Ascending aorta (tissue), 2 donors: ENCODE data around the gene GEN1. TPM values are rescaled to one million over a fixed set of nuclear protein-coding genes. Genes with fewer than 3 reads are reported as not detected.

ENCODE experiments used
- DNase-seq, 2 donors: peaks; one replicate each; pipeline ENCODE4 v3.0.0-alpha.2; 2019; ENCODE audit warnings: low spot score in 2 of 2
- H3K27ac ChIP-seq, 2 donors: fragments of 200-600 bp; sonication (generic); one replicate each; pipeline ENCODE4 v1.5.1; 2016 to 2017; ENCODE audit warnings: mild to moderate bottlenecking in 1 of 2
- H3K27me3 ChIP-seq: fragments of 200-600 bp; sonication (generic); one replicate; pipeline ENCODE4 v1.5.1; 2017
- H3K36me3 ChIP-seq, 2 donors: fragments of 200-600 bp; sonication (generic); one replicate each; pipeline ENCODE4 v1.5.1; 2016
- H3K4me1 ChIP-seq, 2 donors: fragments of 200-600 bp; sonication (generic); one replicate each; pipeline ENCODE4 v1.5.1; 2016 to 2017; ENCODE audit warnings: mild to moderate bottlenecking in 1 of 2
- H3K4me3 ChIP-seq, 2 donors: fragments of 200-600 bp; sonication (generic); one replicate each; pipeline ENCODE4 v1.5.1; 2016 to 2017; ENCODE audit warnings: mild to moderate bottlenecking in 1 of 2
- H3K9me3 ChIP-seq, 2 donors: fragments of 200-600 bp; sonication (generic); one replicate each; pipeline ENCODE4 v1.5.1; 2016
- intact Hi-C: fragments of 100-400 bp; cut with DNase I; formaldehyde crosslinking; loops from one replicate; pipeline ENCODE4 v1.15.1; 2023
- total RNA-seq: library from RNA; depleted of rRNA; stranded (reverse); fragments of >200 nt; gene quantifications from one replicate; pipeline ENCODE4 v1.1.0, GENCODE V29; 2016
- TF ChIP-seq, protein P1 (sequence below), 3 experiments: fragments of 200-600 bp in 2 of 3; fragments of 450-650 bp in 1 of 3; sonication (generic) in 2 of 3; IDR thresholded peaks; one replicate each; pipeline ENCODE4 v1.5.1; 2016 to 2019; ENCODE audit warnings: antibody characterized with exemption in 3 of 3, mild to moderate bottlenecking in 1 of 3, moderate library complexity in 1 of 3

GEN1 gene
- total RNA-seq, 1 donor from 2014 or later = not detected

DNA sequence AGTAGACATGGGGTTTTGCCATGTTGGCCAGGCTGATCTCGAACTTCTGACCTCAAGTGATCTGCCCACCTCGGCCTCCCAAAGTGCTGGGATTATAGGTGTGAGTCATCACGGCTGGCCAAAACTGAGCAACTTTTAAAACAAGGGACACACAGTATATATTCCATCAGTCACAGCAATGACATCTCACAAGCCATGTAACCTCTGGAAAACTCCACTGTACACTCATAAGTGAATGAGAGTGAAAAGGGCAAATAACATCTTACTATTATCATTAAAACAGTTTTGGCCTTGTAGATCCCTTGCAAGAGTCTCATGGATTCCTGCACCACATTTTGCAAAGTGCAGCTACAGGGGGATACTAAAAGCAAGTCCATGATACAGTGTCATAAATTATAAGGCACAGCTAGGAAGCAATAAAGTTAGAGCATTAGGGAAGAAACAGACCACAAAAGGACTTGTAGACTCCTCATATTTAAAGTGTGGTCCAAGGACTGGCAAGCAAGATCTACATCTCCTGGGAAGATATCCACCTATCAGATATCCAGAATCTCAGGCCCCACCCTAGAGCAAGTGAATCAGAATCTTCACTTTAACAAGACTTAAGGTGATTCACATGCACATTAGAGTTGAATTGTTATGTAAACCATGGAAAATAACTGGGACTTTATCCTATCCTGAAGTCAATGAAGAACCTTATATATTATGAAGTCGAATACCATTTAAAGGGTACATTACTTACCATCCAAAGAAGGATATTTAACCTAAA is 6.1 kb upstream of the GEN1 start:
- no peaks in the 10 kb centered on the region for H3K27me3 ChIP-seq
- intact Hi-C loops = no loop called here
- H3K27ac ChIP-seq = no peak overlapping the region
- DNase-seq = no peak
- H3K4me1 ChIP-seq = peaks cover 0 to 3% of the 10 kb centered on the region in 2 donors
- no peaks in the 10 kb centered on the region for H3K9me3 ChIP-seq
- no peak overlapping the region for H3K4me3 ChIP-seq
- no peaks in the 10 kb centered on the region for H3K36me3 ChIP-seq
- TF ChIP-seq, protein P1, sequence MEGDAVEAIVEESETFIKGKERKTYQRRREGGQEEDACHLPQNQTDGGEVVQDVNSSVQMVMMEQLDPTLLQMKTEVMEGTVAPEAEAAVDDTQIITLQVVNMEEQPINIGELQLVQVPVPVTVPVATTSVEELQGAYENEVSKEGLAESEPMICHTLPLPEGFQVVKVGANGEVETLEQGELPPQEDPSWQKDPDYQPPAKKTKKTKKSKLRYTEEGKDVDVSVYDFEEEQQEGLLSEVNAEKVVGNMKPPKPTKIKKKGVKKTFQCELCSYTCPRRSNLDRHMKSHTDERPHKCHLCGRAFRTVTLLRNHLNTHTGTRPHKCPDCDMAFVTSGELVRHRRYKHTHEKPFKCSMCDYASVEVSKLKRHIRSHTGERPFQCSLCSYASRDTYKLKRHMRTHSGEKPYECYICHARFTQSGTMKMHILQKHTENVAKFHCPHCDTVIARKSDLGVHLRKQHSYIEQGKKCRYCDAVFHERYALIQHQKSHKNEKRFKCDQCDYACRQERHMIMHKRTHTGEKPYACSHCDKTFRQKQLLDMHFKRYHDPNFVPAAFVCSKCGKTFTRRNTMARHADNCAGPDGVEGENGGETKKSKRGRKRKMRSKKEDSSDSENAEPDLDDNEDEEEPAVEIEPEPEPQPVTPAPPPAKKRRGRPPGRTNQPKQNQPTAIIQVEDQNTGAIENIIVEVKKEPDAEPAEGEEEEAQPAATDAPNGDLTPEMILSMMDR (IDR thresholded peaks at IDR 0.05) = no peak

DNA sequence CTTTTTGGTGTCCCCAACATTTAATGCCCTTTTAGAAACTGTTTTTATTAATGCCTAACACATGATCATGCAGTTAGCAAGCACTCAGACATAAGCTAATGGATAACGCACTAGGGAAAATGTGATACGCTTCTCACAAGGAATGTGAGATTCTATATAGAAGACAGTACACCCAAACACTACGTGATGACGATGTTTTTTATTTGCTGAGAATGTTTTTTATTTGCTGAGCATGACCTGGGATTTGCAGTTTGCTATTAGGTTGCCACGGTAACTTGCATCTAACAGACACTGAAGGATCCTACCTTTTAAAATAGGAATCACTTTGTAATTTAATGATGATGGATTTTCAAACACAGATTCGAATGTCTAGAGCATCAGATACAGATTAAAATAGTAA is 5.2 kb upstream of the GEN1 start:
- Histone ChIP-seq H3K4me3 (no peak overlapping the region), H3K36me3 (no peaks in the 10 kb centered on the region), H3K27ac (no peak overlapping the region), H3K27me3 (no peaks in the 10 kb centered on the region), H3K9me3 (no peaks in the 10 kb centered on the region), H3K4me1 (peaks cover 0 to 3% of the 10 kb centered on the region in 2 donors)
- intact Hi-C loops = no loop called here
- TF ChIP-seq, protein P1 (IDR thresholded peaks at IDR 0.05) = no peak
- DNase-seq = no peak

DNA sequence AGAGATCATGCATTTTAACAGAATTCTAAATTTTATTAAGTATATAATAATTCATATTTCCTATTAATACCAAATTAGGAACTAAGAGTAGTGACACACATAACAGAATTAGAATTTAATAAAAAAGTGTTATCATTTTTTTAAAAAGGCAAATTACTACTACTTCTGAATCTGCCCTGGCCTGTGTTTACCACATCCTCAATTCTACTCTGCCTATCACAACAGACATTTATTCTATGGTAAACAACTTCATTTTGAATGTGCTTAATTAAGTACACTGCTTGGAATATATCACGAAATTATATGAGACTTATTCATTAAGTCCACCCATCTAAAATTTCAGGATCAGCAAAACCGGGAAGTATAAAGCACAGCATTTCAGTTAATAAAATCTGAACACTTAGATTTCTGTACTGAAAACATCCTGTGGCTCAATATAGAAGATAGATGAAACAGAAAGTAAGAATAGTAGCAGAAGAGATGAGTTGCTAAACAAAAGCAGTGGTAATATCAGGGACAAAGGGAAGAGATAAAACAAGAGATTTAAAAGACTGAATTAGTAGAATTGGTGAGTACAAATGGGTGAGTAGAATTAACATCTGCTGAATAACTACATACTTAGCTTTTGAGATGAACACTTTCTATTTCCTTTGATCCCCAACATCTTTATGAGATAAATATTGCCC is 4.0 kb upstream of the GEN1 start:
- H3K9me3 ChIP-seq = no peaks in the 10 kb centered on the region
- no peak overlapping the region for H3K4me3 ChIP-seq
- H3K27me3 ChIP-seq = no peaks in the 10 kb centered on the region
- TF ChIP-seq, protein P1 (IDR thresholded peaks at IDR 0.05) = no peak
- no peak for DNase-seq
- H3K4me1 ChIP-seq = peaks cover 0 to 10% of the 10 kb centered on the region in 2 donors
- H3K36me3 ChIP-seq = no peaks in the 10 kb centered on the region
- intact Hi-C loops = loop anchor here (5.0 to 10.0 kb wide), 2 partner anchors 72 to 225 kb away; no protein-coding TSS in a partner anchor
- no peak overlapping the region for H3K27ac ChIP-seq

DNA sequence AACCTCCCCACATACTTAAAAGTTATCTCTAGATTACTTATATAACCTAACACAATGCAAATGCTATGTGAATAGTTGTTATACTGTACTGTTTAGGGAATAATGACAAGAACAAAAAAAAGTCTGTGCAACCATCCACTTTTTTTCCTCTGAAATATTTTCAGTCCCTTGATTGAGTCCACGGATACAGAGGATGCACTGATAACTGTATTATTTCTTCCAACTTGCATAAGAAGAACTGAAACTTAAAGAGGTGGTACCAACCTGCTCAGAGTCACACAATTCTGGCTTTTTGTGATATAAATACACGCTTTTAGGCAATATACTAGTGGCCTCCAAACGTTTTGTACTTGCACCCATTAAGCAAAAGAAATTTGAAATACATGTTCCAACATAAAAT is 1.7 kb upstream of the GEN1 start:
- no peaks in the 10 kb centered on the region for H3K36me3 ChIP-seq
- no peaks in the 10 kb centered on the region for H3K9me3 ChIP-seq
- DNase-seq = no peak
- TF ChIP-seq, protein P1 (IDR thresholded peaks at IDR 0.05) = no peak
- intact Hi-C loops = loop anchor here (5.0 to 10.0 kb wide), 2 partner anchors 70 to 223 kb away; no protein-coding TSS in a partner anchor
- H3K4me3 ChIP-seq = peak overlapping the region in 1 of 2 donors; percentile 94
- H3K4me1 ChIP-seq = peaks cover 0 to 10% of the 10 kb centered on the region in 2 donors
- no peaks in the 10 kb centered on the region for H3K27me3 ChIP-seq
- no peak overlapping the region for H3K27ac ChIP-seq

DNA sequence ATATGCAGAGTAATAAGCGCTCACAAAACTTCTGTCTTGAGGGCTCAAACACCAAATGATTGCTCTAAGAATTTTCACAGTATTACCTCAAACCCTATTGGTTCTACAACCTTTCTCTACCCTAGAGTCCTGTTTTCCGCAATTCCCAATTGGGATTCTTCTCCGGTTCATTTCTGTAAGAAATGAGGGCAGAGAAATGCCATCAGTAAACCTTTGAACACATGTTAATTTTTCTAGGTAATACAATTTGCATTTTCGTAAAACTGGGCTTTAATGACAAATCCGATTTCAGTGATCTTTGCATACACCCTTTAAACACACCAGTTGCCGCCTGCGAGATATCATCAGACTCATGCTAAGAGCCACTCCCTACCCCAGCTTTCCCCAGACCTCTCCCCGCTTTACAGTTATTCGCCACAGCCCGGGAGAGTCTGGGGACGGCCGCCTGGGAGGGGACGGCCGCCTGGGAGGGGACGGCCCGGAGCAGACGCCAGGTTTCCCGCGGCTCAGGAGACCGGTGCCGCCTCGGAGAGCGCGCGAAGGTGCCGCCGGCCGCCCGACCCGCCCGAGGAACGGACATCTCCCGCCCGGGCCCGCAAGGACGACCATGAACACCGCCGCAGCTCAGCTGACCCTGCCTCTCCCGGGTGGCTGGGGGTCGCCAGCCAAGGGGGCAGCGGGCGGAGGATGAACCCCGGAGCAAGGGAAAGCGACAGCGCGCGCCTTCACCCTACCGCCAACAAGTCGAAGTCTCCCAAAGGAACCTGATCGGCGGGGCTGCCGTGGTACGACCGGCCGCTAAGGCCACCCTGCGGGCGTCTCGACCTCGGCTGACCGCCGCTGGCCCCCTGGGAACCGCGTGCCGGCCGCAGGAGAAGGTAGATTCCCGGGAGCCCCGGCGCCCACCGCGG is 791 bp upstream of the GEN1 start:
- H3K27ac ChIP-seq = peak overlapping the region; percentile 96 to 97
- no peaks in the 10 kb centered on the region for H3K9me3 ChIP-seq
- intact Hi-C loops = loop anchor here (5.0 to 10.0 kb wide), 2 partner anchors 69 to 222 kb away; no protein-coding TSS in a partner anchor
- H3K4me1 ChIP-seq = peaks cover 0 to 10% of the 10 kb centered on the region in 2 donors
- no peaks in the 10 kb centered on the region for H3K36me3 ChIP-seq
- no peak for DNase-seq
- H3K4me3 ChIP-seq = peak overlapping the region; percentile 94 to 99
- TF ChIP-seq, protein P1 (IDR thresholded peaks at IDR 0.05) = no peak
- H3K27me3 ChIP-seq = no peaks in the 10 kb centered on the region
